GM18867 (cell line): ENCODE measurements around the gene MAD2L1BP.
A peak's percentile ranks its signal among the peaks of the same experiment; 100 is the strongest.
"Not testable (repeated sequence)": the region's sequence is repeated elsewhere in the genome, so short reads cannot be mapped to it uniquely, and the experiment has no call there.

ENCODE experiments used
- ATAC-seq: cut with Tn5 transposase; IDR thresholded peaks from one replicate; pipeline ENCODE4 v1.9.1; 2021; ENCODE audit warnings: mild to moderate bottlenecking, moderate library complexity; ENCODE audit not compliant: unreplicated experiment

The MAD2L1BP gene

GRCh38 chr6:43625393-43625992 is 10.1 kb upstream of the MAD2L1BP start:
- ATAC-seq, result no peak

GRCh38 chr6:43627008-43627825 is 8.4 kb upstream of the MAD2L1BP start:
- ATAC-seq, result no peak

- ATAC-seq, result peak; percentile 22
Measured at GRCh38 chr6:43628393-43629103, 7.1 kb upstream of the MAD2L1BP start.

GRCh38 chr6:43629104-43629504 is 6.5 kb upstream of the MAD2L1BP start, which contains the start of gene GTPBP2:
GTPBP2 (minus strand) TSS chr6:43629264; CDS start chr6:43629162, 102 bp downstream.
- peak; percentile 82 for ATAC-seq

GRCh38 chr6:43629505-43630300 is 5.9 kb upstream of the MAD2L1BP start:
- ATAC-seq, result peak; percentile 61

- ATAC-seq, result no peak
Measured at GRCh38 chr6:43630980-43631619, 4.5 kb upstream of the MAD2L1BP start.

- not testable (repeated sequence) for ATAC-seq
Measured at GRCh38 chr6:43633002-43633401, 2.6 kb upstream of the MAD2L1BP start.

- no peak for ATAC-seq
Measured at GRCh38 chr6:43634702-43635303, 837 bp upstream of the MAD2L1BP start.

GRCh38 chr6:43636308-43636659 is 644 bp downstream of the MAD2L1BP start:
- ATAC-seq, result peak; percentile 14

GRCh38 chr6:43639984-43640800 is 4.6 kb downstream of the MAD2L1BP start:
- no peak for ATAC-seq

GRCh38 chr6:43644940-43645612 is 9.4 kb downstream of the MAD2L1BP start, which contains the start of gene RSPH9:
RSPH9 (plus strand) TSS chr6:43645036; CDS start chr6:43645099, 63 bp downstream.
- ATAC-seq, result no peak

- ATAC-seq, result no peak
Measured at GRCh38 chr6:43645613-43645964, 9.9 kb downstream of the MAD2L1BP start.

- ATAC-seq, result no peak
Measured at GRCh38 chr6:43647613-43648012, 12.0 kb downstream of the MAD2L1BP start.

- ATAC-seq, result no peak
Measured at GRCh38 chr6:43648248-43648647, 12.6 kb downstream of the MAD2L1BP start.

- not testable (repeated sequence) for ATAC-seq
Measured at GRCh38 chr6:43652822-43653221, 17.2 kb downstream of the MAD2L1BP start.

GRCh38 chr6:43657221-43657802 is 21.7 kb downstream of the MAD2L1BP start:
- no peak for ATAC-seq

- no peak for ATAC-seq
Measured at GRCh38 chr6:43658161-43658560, 22.5 kb downstream of the MAD2L1BP start.

GRCh38 chr6:43662948-43663347 is 27.3 kb downstream of the MAD2L1BP start:
- ATAC-seq, result not testable (repeated sequence)
